ENCODE results near the gene GPATCH8.

GPATCH8 gene

GRCh38 chr17:44361292-44362260 is 141.6 kb downstream of the GPATCH8 start:
- DNase-seq (ENCODE audit: low read depth), result no peak
- no peak overlapping the region for H3K4me3 ChIP-seq (ENCODE audit: low read length)
- TF ChIP-seq CTCF (conservative IDR thresholded peaks at IDR 0.05; ENCODE audit: low read length), result no peak

GRCh38 chr17:44360826-44361225 is 142.4 kb downstream of the GPATCH8 start:
- peak; percentile 51 for DNase-seq (ENCODE audit: low read depth)
- no peak overlapping the region for H3K4me3 ChIP-seq (ENCODE audit: low read length)
- no peak for TF ChIP-seq CTCF (conservative IDR thresholded peaks at IDR 0.05; ENCODE audit: low read length)

GRCh38 chr17:44360144-44360533 is 143.1 kb downstream of the GPATCH8 start:
- no peak for DNase-seq (ENCODE audit: low read depth)
- no peak overlapping the region for H3K4me3 ChIP-seq (ENCODE audit: low read length)
- TF ChIP-seq CTCF (conservative IDR thresholded peaks at IDR 0.05; ENCODE audit: low read length), result no peak

- TF ChIP-seq CTCF (conservative IDR thresholded peaks at IDR 0.05; ENCODE audit: low read length), result no peak
Measured at GRCh38 chr17:44359458-44360143, 143.6 kb downstream of the GPATCH8 start.

DNA sequence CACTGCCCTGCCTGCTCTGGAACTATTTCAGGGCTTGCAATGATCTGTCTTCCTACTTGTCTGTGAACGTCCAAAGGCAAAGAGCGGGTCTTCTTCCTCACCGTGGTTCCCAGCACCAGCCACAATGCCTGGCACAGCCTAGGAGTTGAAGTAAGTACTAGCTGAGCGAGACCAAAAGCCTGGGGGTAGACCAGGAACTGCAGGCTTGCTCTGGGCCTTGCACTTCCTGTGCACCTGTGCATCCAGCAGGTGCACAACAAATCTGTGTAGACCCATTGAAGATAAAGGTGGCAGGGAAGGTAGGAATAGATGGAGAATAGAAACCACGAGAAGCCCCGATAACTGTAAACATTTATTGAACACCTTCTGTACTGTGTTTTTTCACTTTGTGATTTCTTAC is 144.2 kb downstream of the GPATCH8 start:
- H3K4me3 ChIP-seq (ENCODE audit: low read length), result no peak overlapping the region
- DNase-seq (ENCODE audit: low read depth), result no peak
- TF ChIP-seq CTCF (conservative IDR thresholded peaks at IDR 0.05; ENCODE audit: low read length), result no peak

More at GRCh38 chr17:44359458-44360143, 143.6 kb downstream of the GPATCH8 start:
- H3K4me3 ChIP-seq (ENCODE audit: low read length), result no peak overlapping the region
- no peak for DNase-seq (ENCODE audit: low read depth)

- DNase-seq (ENCODE audit: low read depth), result no peak
- TF ChIP-seq CTCF (conservative IDR thresholded peaks at IDR 0.05; ENCODE audit: low read length), result no peak
Measured at GRCh38 chr17:44358066-44358465, 145.1 kb downstream of the GPATCH8 start.

More at GRCh38 chr17:44358066-44358465, 145.1 kb downstream of the GPATCH8 start:
- H3K4me3 ChIP-seq (ENCODE audit: low read length), result no peak overlapping the region
